HL-60 (cell line): ENCODE measurements around the gene BIN2.

Experiments
- CTCF ChIP-seq: IDR thresholded peaks from one replicate; pipeline ENCODE4 v1.5.1; 2011; ENCODE audit warnings: low read length, control low read depth, inconsistent platforms; ENCODE audit not compliant: insufficient read depth
- POLR2AphosphoS5 ChIP-seq: IDR thresholded peaks from 2 replicates; pipeline ENCODE4 v1.6.1; 2012; ENCODE audit warnings: low read depth

- no peak for TF ChIP-seq CTCF
- no peak for TF ChIP-seq POLR2AphosphoS5
These were observed 38.9 kb upstream of the BIN2 start for GRCh38 chr12:51362747-51363342.
